Upper lobe of right lung (tissue), 1 donor: ENCODE measurements around the gene ANO2. TPM values are rescaled to one million over a fixed set of nuclear protein-coding genes. Genes with fewer than 3 reads are reported as not detected.

Source experiments
- ATAC-seq: fragments of 200-7000 bp; cut with Tn5 transposase; one replicate; pipeline ENCODE4 v1.9.1; 2020; ENCODE audit warnings: mild to moderate bottlenecking, moderate library complexity
- DNase-seq: peaks from one replicate; pipeline ENCODE4 v3.0.0-alpha.2; 2020
- H3K27ac ChIP-seq: fragments of 200-600 bp; one replicate; pipeline ENCODE4 v1.8.0; 2022
- H3K27me3 ChIP-seq: fragments of 200-600 bp; one replicate; pipeline ENCODE4 v1.8.0; 2022; ENCODE audit warnings: mild to moderate bottlenecking
- H3K36me3 ChIP-seq: fragments of 200-600 bp; one replicate; pipeline ENCODE4 v1.8.0; 2022
- H3K4me1 ChIP-seq: fragments of 200-600 bp; one replicate; pipeline ENCODE4 v1.8.0; 2022
- H3K4me3 ChIP-seq: fragments of 200-600 bp; one replicate; pipeline ENCODE4 v1.8.0; 2022; ENCODE audit warnings: mild to moderate bottlenecking
- H3K9me3 ChIP-seq: fragments of 200-600 bp; one replicate; pipeline ENCODE4 v1.8.0; 2022
- CTCF ChIP-seq: fragments of 200-600 bp; IDR thresholded peaks from one replicate; pipeline ENCODE4 v1.8.0; 2022; ENCODE audit warnings: antibody characterized with exemption
- intact Hi-C: fragments of 100-400 bp; cut with DNase I; formaldehyde crosslinking; loops from one replicate; pipeline ENCODE4 v1.11.0; 2022
- total RNA-seq: library from RNA; stranded (reverse); fragmentation: NEBNext Ultra II Directional; extraction: Animal tissue kit (Norgen Biotek cat#: 25700); gene quantifications from one replicate; pipeline ENCODE4 v1.2.1, GENCODE V29; 2021
- donor health status: DM: no; HTN: yes; CAD: no; lungs with severe emphysema.

ANO2 gene
- total RNA-seq, 1 donor from 2014 or later = 36.8 TPM

GRCh38 chr12:5614256-5614655 lies 330.8 kb downstream of the ANO2 start:
- TF ChIP-seq CTCF = no peak
- intact Hi-C loops = no loop called here
- Histone ChIP-seq H3K4me1 (no peaks in the 10 kb centered on the region), H3K27me3 (no peaks in the 10 kb centered on the region), H3K9me3 (no peaks in the 10 kb centered on the region), H3K36me3 (no peaks in the 10 kb centered on the region), H3K4me3 (no peak overlapping the region), H3K27ac (no peak overlapping the region)
- DNase-seq (no peak), ATAC-seq (no peak)

- H3K4me1 ChIP-seq = no peaks in the 10 kb centered on the region
- ATAC-seq = no peak
Measured at GRCh38 chr12:5612556-5613410, 332.3 kb downstream of the ANO2 start.

DNA sequence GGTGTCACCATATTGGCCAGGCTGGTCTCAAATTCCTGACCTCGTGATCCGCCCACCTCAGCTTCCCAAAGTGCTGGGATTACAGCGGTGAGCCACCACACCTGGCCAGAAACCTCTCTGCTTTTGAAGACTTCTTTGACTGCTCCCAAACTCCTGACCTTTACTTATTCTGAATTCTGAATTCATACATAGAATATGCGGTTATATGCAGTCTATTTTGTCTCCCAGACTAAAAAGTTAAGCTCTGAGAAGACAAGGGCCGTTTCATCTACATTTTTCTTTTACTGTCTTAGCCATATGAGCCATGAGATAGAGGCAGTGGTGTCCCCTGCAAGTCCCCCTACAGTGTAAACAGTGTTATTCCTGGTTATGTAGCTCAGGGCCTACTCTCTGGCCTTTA lies 333.9 kb downstream of the ANO2 start:
- ATAC-seq = no peak
- no peaks in the 10 kb centered on the region for H3K36me3 ChIP-seq

More at GRCh38 chr12:5612556-5613410, 332.3 kb downstream of the ANO2 start:
- H3K27me3 ChIP-seq = no peaks in the 10 kb centered on the region
- no peak overlapping the region for H3K27ac ChIP-seq
- intact Hi-C loops = no loop called here
- no peak overlapping the region for H3K4me3 ChIP-seq
- no peaks in the 10 kb centered on the region for H3K9me3 ChIP-seq
- DNase-seq = no peak
- no peaks in the 10 kb centered on the region for H3K36me3 ChIP-seq
- no peak for TF ChIP-seq CTCF

DNA sequence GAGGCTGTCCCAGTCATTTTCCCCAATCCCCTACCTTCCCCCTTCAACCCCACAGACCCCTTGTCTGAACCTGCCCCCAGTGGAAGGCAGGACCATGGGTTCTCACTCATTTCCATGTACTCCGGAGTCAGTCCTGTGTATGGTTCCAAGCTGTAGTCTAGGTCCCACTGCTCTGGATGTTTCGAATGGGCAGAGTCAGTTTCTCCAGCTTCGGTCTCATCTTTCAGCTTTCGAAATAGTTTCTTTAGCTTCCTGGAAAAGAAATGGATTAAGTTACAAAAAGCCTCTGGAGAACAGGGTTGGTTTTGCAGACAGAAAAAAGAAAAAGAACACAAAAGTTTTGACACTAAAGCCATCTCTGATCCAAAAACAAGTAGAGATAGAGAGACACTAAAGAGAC lies 345.7 kb downstream of the ANO2 start:
- TF ChIP-seq CTCF = no peak
- no peaks in the 10 kb centered on the region for H3K27me3 ChIP-seq
- H3K4me3 ChIP-seq = no peak overlapping the region
- H3K9me3 ChIP-seq = no peaks in the 10 kb centered on the region
- H3K36me3 ChIP-seq = no peaks in the 10 kb centered on the region
- ATAC-seq (no peak), DNase-seq (no peak)
- intact Hi-C loops = no loop called here
- H3K27ac ChIP-seq = no peak overlapping the region
- H3K4me1 ChIP-seq = no peaks in the 10 kb centered on the region

More for the DNA sequence above, 333.9 kb downstream of the ANO2 start:
- H3K4me3 ChIP-seq = no peak overlapping the region
- no peak for DNase-seq
- H3K9me3 ChIP-seq = no peaks in the 10 kb centered on the region
- intact Hi-C loops = no loop called here
- no peak for TF ChIP-seq CTCF
- H3K4me1 ChIP-seq = no peaks in the 10 kb centered on the region
- no peak overlapping the region for H3K27ac ChIP-seq
- H3K27me3 ChIP-seq = no peaks in the 10 kb centered on the region

DNA sequence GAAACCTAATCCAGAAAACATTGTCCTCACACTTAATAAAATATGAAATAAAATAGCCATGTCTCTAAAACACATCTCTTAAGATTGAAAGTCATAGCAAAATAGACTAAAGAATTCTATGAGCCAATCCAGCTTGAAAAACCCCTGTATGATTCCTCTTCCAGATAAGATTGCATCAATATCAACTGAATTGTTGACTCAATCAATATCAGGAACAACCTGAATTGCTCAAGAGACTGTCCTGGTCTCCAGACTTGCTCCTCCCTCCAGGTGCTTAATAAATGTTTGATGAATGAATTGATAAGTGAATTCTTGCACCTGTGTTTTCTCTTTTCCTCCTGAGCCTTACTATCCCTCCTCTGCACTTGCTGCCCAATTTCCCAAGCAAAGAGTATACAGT lies 351.1 kb downstream of the ANO2 start:
- Histone ChIP-seq H3K4me3 (no peak overlapping the region), H3K4me1 (no peaks in the 10 kb centered on the region), H3K27ac (no peak overlapping the region), H3K36me3 (no peaks in the 10 kb centered on the region), H3K9me3 (no peaks in the 10 kb centered on the region), H3K27me3 (no peaks in the 10 kb centered on the region)
- ATAC-seq (no peak), DNase-seq (no peak)
- intact Hi-C loops = no loop called here
- no peak for TF ChIP-seq CTCF
